ENCODE measurements around the gene ADGRB3.
"Not testable (repeated sequence)": the region's sequence is repeated elsewhere in the genome, so short reads cannot be mapped to it uniquely, and the experiment has no call there.

ADGRB3 gene

GRCh38 chr6:68642977-68643376, 7.9 kb downstream of the ADGRB3 start:
- DNase-seq, result no peak

- peak in 2 of 58 donors; percentile 15 to 16 for DNase-seq
Measured at GRCh38 chr6:68649669-68650068, 14.6 kb downstream of the ADGRB3 start.

- no peak for DNase-seq
Measured at GRCh38 chr6:68650142-68650541, 15.1 kb downstream of the ADGRB3 start.

- DNase-seq, result no peak
Measured at GRCh38 chr6:68651011-68651985, 16.2 kb downstream of the ADGRB3 start.

GRCh38 chr6:68652117-68652536, 17.0 kb downstream of the ADGRB3 start:
- DNase-seq, result peak in 3 of 58 donors; percentile 19 to 46 (median 35)

- no peak for DNase-seq
Measured at GRCh38 chr6:68653074-68653705, 18.1 kb downstream of the ADGRB3 start.

GRCh38 chr6:68653706-68654089, 18.6 kb downstream of the ADGRB3 start:
- no peak for DNase-seq

GRCh38 chr6:68654134-68654533, 19.1 kb downstream of the ADGRB3 start:
- DNase-seq, result no peak

GRCh38 chr6:68655028-68655427, 19.9 kb downstream of the ADGRB3 start:
- no peak for DNase-seq

GRCh38 chr6:68657374-68658139, 22.5 kb downstream of the ADGRB3 start:
- no peak for DNase-seq

GRCh38 chr6:68658338-68658737, 23.3 kb downstream of the ADGRB3 start:
- no peak for DNase-seq

GRCh38 chr6:68673255-68673654, 38.2 kb downstream of the ADGRB3 start:
- DNase-seq, result no peak

GRCh38 chr6:68675548-68675947, 40.5 kb downstream of the ADGRB3 start:
- DNase-seq, result no peak

- DNase-seq, result not testable (repeated sequence)
Measured at GRCh38 chr6:68676094-68676493, 41.0 kb downstream of the ADGRB3 start.

GRCh38 chr6:68677058-68677457, 42.0 kb downstream of the ADGRB3 start:
- no peak for DNase-seq

GRCh38 chr6:68679399-68679798, 44.3 kb downstream of the ADGRB3 start:
- no peak for DNase-seq

GRCh38 chr6:68680264-68680663, 45.2 kb downstream of the ADGRB3 start:
- no peak for DNase-seq

- no peak for DNase-seq
Measured at GRCh38 chr6:68689910-68690309, 54.8 kb downstream of the ADGRB3 start.

- no peak for DNase-seq
Measured at GRCh38 chr6:68691120-68691519, 56.0 kb downstream of the ADGRB3 start.

GRCh38 chr6:68693271-68693670, 58.2 kb downstream of the ADGRB3 start:
- DNase-seq, result no peak

- DNase-seq, result no peak
Measured at GRCh38 chr6:68695403-68695802, 60.3 kb downstream of the ADGRB3 start.

- no peak for DNase-seq
Measured at GRCh38 chr6:68695838-68696237, 60.8 kb downstream of the ADGRB3 start.
